ENCODE data around the gene ALB.
A peak's percentile ranks its signal among the peaks of the same experiment; 100 is the strongest.

ALB gene

GRCh38 chr4:73414936-73415271, 10.8 kb downstream of the ALB start:
- TF ChIP-seq CTCF (IDR thresholded peaks at IDR 0.05; ENCODE audit: low read depth, low read length, missing control alignments) = no peak
- no peaks in the 10 kb centered on the region for H3K36me3 ChIP-seq (replicated peaks)
- H3K27ac ChIP-seq = no peak overlapping the region
- H3K27me3 ChIP-seq (replicated peaks) = no peaks in the 10 kb centered on the region
- in situ Hi-C loops (cut with HindIII; ENCODE audit: low pct_ligation_motif_present, low sequenced_read_pairs) = no loop called here
- H3K4me3 ChIP-seq (ENCODE audit: low read depth, low read length) = no peak overlapping the region
- DNase-seq = no peak

GRCh38 chr4:73415807-73416238, 11.7 kb downstream of the ALB start:
- in situ Hi-C loops (cut with HindIII; ENCODE audit: low pct_ligation_motif_present, low sequenced_read_pairs) = no loop called here
- no peaks in the 10 kb centered on the region for H3K36me3 ChIP-seq (replicated peaks)
- no peaks in the 10 kb centered on the region for H3K27me3 ChIP-seq (replicated peaks)
- no peak for DNase-seq
- H3K4me3 ChIP-seq (ENCODE audit: low read depth, low read length) = no peak overlapping the region
- no peak overlapping the region for H3K27ac ChIP-seq
- TF ChIP-seq CTCF (IDR thresholded peaks at IDR 0.05; ENCODE audit: low read depth, low read length, missing control alignments) = no peak

- no peaks in the 10 kb centered on the region for H3K36me3 ChIP-seq (replicated peaks)
- DNase-seq = no peak
- H3K4me3 ChIP-seq (ENCODE audit: low read depth, low read length) = no peak overlapping the region
- no peaks in the 10 kb centered on the region for H3K27me3 ChIP-seq (replicated peaks)
- TF ChIP-seq CTCF (IDR thresholded peaks at IDR 0.05; ENCODE audit: low read depth, low read length, missing control alignments) = no peak
- H3K27ac ChIP-seq = no peak overlapping the region
- in situ Hi-C loops (cut with HindIII; ENCODE audit: low pct_ligation_motif_present, low sequenced_read_pairs) = no loop called here
Measured at GRCh38 chr4:73416423-73417087, 12.5 kb downstream of the ALB start.

- Histone ChIP-seq H3K27ac (no peak overlapping the region), H3K36me3 (replicated peaks) (no peaks in the 10 kb centered on the region), H3K4me3 (ENCODE audit: low read depth, low read length) (no peak overlapping the region), H3K27me3 (replicated peaks) (no peaks in the 10 kb centered on the region)
- in situ Hi-C loops (cut with HindIII; ENCODE audit: low pct_ligation_motif_present, low sequenced_read_pairs) = no loop called here
- no peak for TF ChIP-seq CTCF (IDR thresholded peaks at IDR 0.05; ENCODE audit: low read depth, low read length, missing control alignments)
- no peak for DNase-seq
Measured at GRCh38 chr4:73417342-73417741, 13.3 kb downstream of the ALB start.

GRCh38 chr4:73417973-73418372, 13.9 kb downstream of the ALB start:
- Histone ChIP-seq H3K36me3 (replicated peaks) (no peaks in the 10 kb centered on the region), H3K4me3 (ENCODE audit: low read depth, low read length) (no peak overlapping the region), H3K27ac (no peak overlapping the region), H3K27me3 (replicated peaks) (no peaks in the 10 kb centered on the region)
- TF ChIP-seq CTCF (IDR thresholded peaks at IDR 0.05; ENCODE audit: low read depth, low read length, missing control alignments) = no peak
- peak; percentile 13 for DNase-seq
- in situ Hi-C loops (cut with HindIII; ENCODE audit: low pct_ligation_motif_present, low sequenced_read_pairs) = no loop called here

GRCh38 chr4:73418677-73419076, 14.6 kb downstream of the ALB start:
- in situ Hi-C loops (cut with HindIII; ENCODE audit: low pct_ligation_motif_present, low sequenced_read_pairs) = no loop called here
- H3K4me3 ChIP-seq (ENCODE audit: low read depth, low read length) = no peak overlapping the region

More at GRCh38 chr4:73418677-73419076, 14.6 kb downstream of the ALB start:
- TF ChIP-seq CTCF (IDR thresholded peaks at IDR 0.05; ENCODE audit: low read depth, low read length, missing control alignments) = no peak
- DNase-seq = no peak
- no peak overlapping the region for H3K27ac ChIP-seq
- no peaks in the 10 kb centered on the region for H3K27me3 ChIP-seq (replicated peaks)
- H3K36me3 ChIP-seq (replicated peaks) = no peaks in the 10 kb centered on the region
